HCT116 (cell line): ENCODE measurements around the gene OR1F1.

Experiments used
- CTCF ChIP-seq, 3 experiments: fragments of 200-600 bp in 1 of 3; sonication (generic) in 1 of 3; IDR thresholded peaks in 2 of 3; conservative IDR thresholded peaks in 1 of 3; 2 replicates each; pipeline ENCODE4 v1.5.1; 2012 to 2017; ENCODE audit warnings: low read depth in 2 of 3, low read length in 2 of 3, antibody characterized with exemption in 1 of 3, borderline replicate concordance in 1 of 3, control low read depth in 1 of 3, mild to moderate bottlenecking in 1 of 3, mixed read lengths in 1 of 3, mixed run types in 1 of 3, moderate library complexity in 1 of 3; ENCODE audit not compliant: insufficient read depth in 1 of 3
- EZH2 ChIP-seq: fragments of 200-600 bp; sonication (generic); IDR thresholded peaks from 2 replicates; pipeline ENCODE4 v1.6.1; 2017; ENCODE audit warnings: antibody characterized with exemption, mixed run types
- EZH2phosphoT487 ChIP-seq: fragments of 200-600 bp; IDR thresholded peaks from 2 replicates; pipeline ENCODE4 v1.6.1; 2018; ENCODE audit warnings: antibody characterized with exemption, borderline replicate concordance
- MAX ChIP-seq: IDR thresholded peaks from 2 replicates; pipeline ENCODE4 v1.6.1; 2012
- POLR2A ChIP-seq: IDR thresholded peaks from 2 replicates; pipeline ENCODE4 v1.7.0; 2011; ENCODE audit warnings: borderline replicate concordance; ENCODE audit not compliant: insufficient read depth, insufficient read length; ENCODE audit errors: extremely low read depth
- POLR2AphosphoS5 ChIP-seq: IDR thresholded peaks from 2 replicates; pipeline ENCODE4 v1.6.1; 2011; ENCODE audit warnings: mild to moderate bottlenecking, low read depth, low read length, moderate library complexity
- RAD21 ChIP-seq: IDR thresholded peaks from 2 replicates; pipeline ENCODE4 v1.6.1; 2012; ENCODE audit warnings: low read depth, mild to moderate bottlenecking
- SIN3A ChIP-seq: IDR thresholded peaks from 2 replicates; pipeline ENCODE4 v1.6.1; 2012; ENCODE audit warnings: low read depth
- TCF7L2 ChIP-seq: IDR thresholded peaks from 2 replicates; pipeline ENCODE4 v1.7.0; 2011; ENCODE audit warnings: borderline replicate concordance, inconsistent platforms; ENCODE audit not compliant: insufficient read depth, insufficient read length; ENCODE audit errors: extremely low read depth
- YY1 ChIP-seq: IDR thresholded peaks from 2 replicates; pipeline ENCODE4 v1.6.1; 2011; ENCODE audit warnings: low read length, low read depth, moderate library complexity, mild to moderate bottlenecking; ENCODE audit not compliant: insufficient replicate concordance; ENCODE audit errors: extremely low read depth
- ZBTB33 ChIP-seq: IDR thresholded peaks from 2 replicates; pipeline ENCODE4 v1.6.1; 2011; ENCODE audit warnings: mild to moderate bottlenecking, low read length, moderate library complexity; ENCODE audit not compliant: insufficient replicate concordance; ENCODE audit errors: extremely low read depth
- ZFX ChIP-seq: fragments of 450-650 bp; IDR thresholded peaks from 2 replicates; pipeline ENCODE4 v1.6.1; 2017
- ZNF274 ChIP-seq: fragments of 200-500 bp; sonication (Bioruptor generic); IDR thresholded peaks from 2 replicates; pipeline ENCODE4 v1.6.1; 2014; ENCODE audit warnings: mild to moderate bottlenecking, low read depth, low read length, inconsistent platforms

GRCh38 chr16:3152991-3153368, 35.0 kb upstream of the OR1F1 start:
- TF ChIP-seq EZH2phosphoT487 (no peak), CTCF (IDR thresholded peaks at IDR 0.05 in 2 of 3, conservative IDR thresholded peaks at IDR 0.05 in 1 of 3; ENCODE audit: borderline replicate concordance in 1 of 3, insufficient read depth in 1 of 3, low read depth in 2 of 3, low read length in 2 of 3) (no peak), POLR2A (no peak), YY1 (no peak), EZH2 (no peak), ZFX (no peak), SIN3A (no peak), POLR2AphosphoS5 (no peak), TCF7L2 (no peak), RAD21 (no peak), MAX (no peak), ZNF274 (no peak), ZBTB33 (no peak)
